HCT116 (cell line): ENCODE results near the gene ZP3.
"Not testable (repeated sequence)": the region's sequence is repeated elsewhere in the genome, so short reads cannot be mapped to it uniquely, and the experiment has no call there.

Experiments
- EZH2 ChIP-seq: fragments of 200-600 bp; sonication (generic); IDR thresholded peaks from 2 replicates; pipeline ENCODE4 v1.6.1; 2017; ENCODE audit warnings: antibody characterized with exemption, mixed run types
- POLR2A ChIP-seq: IDR thresholded peaks from 2 replicates; pipeline ENCODE4 v1.7.0; 2011; ENCODE audit warnings: borderline replicate concordance; ENCODE audit not compliant: insufficient read depth, insufficient read length; ENCODE audit errors: extremely low read depth
- POLR2AphosphoS5 ChIP-seq: IDR thresholded peaks from 2 replicates; pipeline ENCODE4 v1.6.1; 2011; ENCODE audit warnings: mild to moderate bottlenecking, low read depth, low read length, moderate library complexity
- SP1 ChIP-seq: IDR thresholded peaks from 2 replicates; pipeline ENCODE4 v1.6.1; 2012; ENCODE audit warnings: low read depth
- SRF ChIP-seq: IDR thresholded peaks from 2 replicates; pipeline ENCODE4 v1.6.1; 2012; ENCODE audit warnings: low read depth
- ZNF274 ChIP-seq: fragments of 200-500 bp; sonication (Bioruptor generic); IDR thresholded peaks from 2 replicates; pipeline ENCODE4 v1.6.1; 2014; ENCODE audit warnings: mild to moderate bottlenecking, low read depth, low read length, inconsistent platforms
- TF ChIP-seq, protein P1 (sequence below), 3 experiments: fragments of 200-600 bp in 1 of 3; sonication (generic) in 1 of 3; IDR thresholded peaks in 2 of 3; conservative IDR thresholded peaks in 1 of 3; 2 replicates each; pipeline ENCODE4 v1.5.1; 2012 to 2017; ENCODE audit warnings: low read depth in 2 of 3, low read length in 2 of 3, antibody characterized with exemption in 1 of 3, borderline replicate concordance in 1 of 3, control low read depth in 1 of 3, mild to moderate bottlenecking in 1 of 3, mixed read lengths in 1 of 3, mixed run types in 1 of 3, moderate library complexity in 1 of 3; ENCODE audit not compliant: insufficient read depth in 1 of 3
- TF ChIP-seq, protein P2 (sequence below): IDR thresholded peaks from 2 replicates; pipeline ENCODE4 v1.6.1; 2012
- TF ChIP-seq, protein P3 (sequence below): IDR thresholded peaks from 2 replicates; pipeline ENCODE4 v1.6.1; 2012

DNA sequence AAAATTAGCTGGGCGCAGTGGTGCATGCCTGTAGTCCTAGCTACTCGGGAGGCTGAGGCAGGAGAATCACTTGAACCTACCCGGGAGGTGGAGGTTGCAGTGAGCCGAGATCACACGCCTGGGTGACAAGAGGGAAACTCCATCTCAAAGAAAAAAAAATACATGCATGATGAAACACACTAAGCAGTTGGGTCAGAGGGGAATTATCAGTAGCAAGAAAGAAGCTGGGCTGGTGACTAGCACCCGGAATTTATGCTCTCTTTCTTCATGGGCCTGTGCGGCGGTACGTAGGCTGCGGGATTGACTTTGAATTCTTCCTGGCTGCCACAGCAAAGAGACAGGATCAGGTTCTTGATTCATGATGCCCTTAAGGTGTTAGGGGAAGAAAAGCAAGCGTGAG, 54.9 kb downstream of the ZP3 start:
- not testable (repeated sequence) for TF ChIP-seq POLR2AphosphoS5, POLR2A, SRF, ZNF274, EZH2, SP1
- TF ChIP-seq, protein P1, sequence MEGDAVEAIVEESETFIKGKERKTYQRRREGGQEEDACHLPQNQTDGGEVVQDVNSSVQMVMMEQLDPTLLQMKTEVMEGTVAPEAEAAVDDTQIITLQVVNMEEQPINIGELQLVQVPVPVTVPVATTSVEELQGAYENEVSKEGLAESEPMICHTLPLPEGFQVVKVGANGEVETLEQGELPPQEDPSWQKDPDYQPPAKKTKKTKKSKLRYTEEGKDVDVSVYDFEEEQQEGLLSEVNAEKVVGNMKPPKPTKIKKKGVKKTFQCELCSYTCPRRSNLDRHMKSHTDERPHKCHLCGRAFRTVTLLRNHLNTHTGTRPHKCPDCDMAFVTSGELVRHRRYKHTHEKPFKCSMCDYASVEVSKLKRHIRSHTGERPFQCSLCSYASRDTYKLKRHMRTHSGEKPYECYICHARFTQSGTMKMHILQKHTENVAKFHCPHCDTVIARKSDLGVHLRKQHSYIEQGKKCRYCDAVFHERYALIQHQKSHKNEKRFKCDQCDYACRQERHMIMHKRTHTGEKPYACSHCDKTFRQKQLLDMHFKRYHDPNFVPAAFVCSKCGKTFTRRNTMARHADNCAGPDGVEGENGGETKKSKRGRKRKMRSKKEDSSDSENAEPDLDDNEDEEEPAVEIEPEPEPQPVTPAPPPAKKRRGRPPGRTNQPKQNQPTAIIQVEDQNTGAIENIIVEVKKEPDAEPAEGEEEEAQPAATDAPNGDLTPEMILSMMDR (IDR thresholded peaks at IDR 0.05 in 2 of 3, conservative IDR thresholded peaks at IDR 0.05 in 1 of 3; ENCODE audit: borderline replicate concordance in 1 of 3, insufficient read depth in 1 of 3, low read depth in 2 of 3, low read length in 2 of 3) = not testable (repeated sequence)
- TF ChIP-seq, protein P2, sequence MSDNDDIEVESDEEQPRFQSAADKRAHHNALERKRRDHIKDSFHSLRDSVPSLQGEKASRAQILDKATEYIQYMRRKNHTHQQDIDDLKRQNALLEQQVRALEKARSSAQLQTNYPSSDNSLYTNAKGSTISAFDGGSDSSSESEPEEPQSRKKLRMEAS = not testable (repeated sequence)
- TF ChIP-seq, protein P3, sequence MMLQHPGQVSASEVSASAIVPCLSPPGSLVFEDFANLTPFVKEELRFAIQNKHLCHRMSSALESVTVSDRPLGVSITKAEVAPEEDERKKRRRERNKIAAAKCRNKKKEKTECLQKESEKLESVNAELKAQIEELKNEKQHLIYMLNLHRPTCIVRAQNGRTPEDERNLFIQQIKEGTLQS = not testable (repeated sequence)
